ENCODE results near the gene PTCH2. TPM values are rescaled to one million over a fixed set of nuclear protein-coding genes. Genes with fewer than 3 reads are reported as not detected.

PTCH2 gene
- total and polyA plus RNA-seq, 2 of the 13 experiments (the other 11 are each of a cell fraction or from before 2014, with no cell fraction given) = 0.60 to 1.5 TPM

- TF ChIP-seq PRDM15 (CRISPR knock-in tag; IDR thresholded peaks at IDR 0.05) (no peak), ZNF660 (CRISPR knock-in tag; IDR thresholded peaks at IDR 0.05; ENCODE audit: borderline replicate concordance, low read depth) (no peak), ZNF3 (CRISPR knock-in tag; IDR thresholded peaks at IDR 0.05) (no peak), ZBTB10 (CRISPR knock-in tag; IDR thresholded peaks at IDR 0.05; ENCODE audit: borderline replicate concordance) (no peak), TRIM24 (CRISPR knock-in tag; IDR thresholded peaks at IDR 0.05) (no peak), MNT (IDR thresholded peaks at IDR 0.05) (no peak), GRHL1 (CRISPR knock-in tag; conservative IDR thresholded peaks at IDR 0.05) (no peak; the same call in 1 of the 2 replicates), NR2C2 (CRISPR knock-in tag; IDR thresholded peaks at IDR 0.05; ENCODE audit: borderline replicate concordance) (peak; percentile 63), HOMEZ (CRISPR knock-in tag; IDR thresholded peaks at IDR 0.05; ENCODE audit: low read depth) (no peak), ZNF230 (CRISPR knock-in tag; IDR thresholded peaks at IDR 0.05) (peak; percentile 59; the same call in 1 of the 2 replicates), ZC3H13 (CRISPR knock-in tag; IDR thresholded peaks at IDR 0.05) (no peak; the same call in 1 of the 2 replicates), ZNF33B (CRISPR knock-in tag; IDR thresholded peaks at IDR 0.05) (0 out of 2 replicates have a peak, but pooled peaks have one; percentile 33), NPAS2 (CRISPR knock-in tag; IDR thresholded peaks at IDR 0.05; ENCODE audit: borderline replicate concordance) (no peak), RFX3 (CRISPR knock-in tag; IDR thresholded peaks at IDR 0.05) (no peak), CREB1 (IDR thresholded peaks at IDR 0.05) (no peak), CREB1 (CRISPR knock-in tag; IDR thresholded peaks at IDR 0.05) (peak; percentile 87), ZNF784 (CRISPR knock-in tag; IDR thresholded peaks at IDR 0.05; ENCODE audit: borderline replicate concordance) (no peak; the same call in 1 of the 2 replicates)
Measured at GRCh38 chr1:44819608-44820327, 23.3 kb downstream of the PTCH2 start (continued).

Data from HepG2 (cell line).